Measurements from ENCODE around the gene KLHL8. TPM values are rescaled to one million over a fixed set of nuclear protein-coding genes. Genes with fewer than 3 reads are reported as not detected.

KLHL8 gene
- total and polyA plus RNA-seq, 4 donors, result 2.9 to 14.4 (median 5.1) TPM

GRCh38 chr4:87174672-87175071, 45.7 kb downstream of the KLHL8 start (continued):
- TF ChIP-seq, protein P1, sequence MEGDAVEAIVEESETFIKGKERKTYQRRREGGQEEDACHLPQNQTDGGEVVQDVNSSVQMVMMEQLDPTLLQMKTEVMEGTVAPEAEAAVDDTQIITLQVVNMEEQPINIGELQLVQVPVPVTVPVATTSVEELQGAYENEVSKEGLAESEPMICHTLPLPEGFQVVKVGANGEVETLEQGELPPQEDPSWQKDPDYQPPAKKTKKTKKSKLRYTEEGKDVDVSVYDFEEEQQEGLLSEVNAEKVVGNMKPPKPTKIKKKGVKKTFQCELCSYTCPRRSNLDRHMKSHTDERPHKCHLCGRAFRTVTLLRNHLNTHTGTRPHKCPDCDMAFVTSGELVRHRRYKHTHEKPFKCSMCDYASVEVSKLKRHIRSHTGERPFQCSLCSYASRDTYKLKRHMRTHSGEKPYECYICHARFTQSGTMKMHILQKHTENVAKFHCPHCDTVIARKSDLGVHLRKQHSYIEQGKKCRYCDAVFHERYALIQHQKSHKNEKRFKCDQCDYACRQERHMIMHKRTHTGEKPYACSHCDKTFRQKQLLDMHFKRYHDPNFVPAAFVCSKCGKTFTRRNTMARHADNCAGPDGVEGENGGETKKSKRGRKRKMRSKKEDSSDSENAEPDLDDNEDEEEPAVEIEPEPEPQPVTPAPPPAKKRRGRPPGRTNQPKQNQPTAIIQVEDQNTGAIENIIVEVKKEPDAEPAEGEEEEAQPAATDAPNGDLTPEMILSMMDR (IDR thresholded peaks at IDR 0.05; ENCODE audit: low read depth, low read length, missing input control), result no peak

DNA sequence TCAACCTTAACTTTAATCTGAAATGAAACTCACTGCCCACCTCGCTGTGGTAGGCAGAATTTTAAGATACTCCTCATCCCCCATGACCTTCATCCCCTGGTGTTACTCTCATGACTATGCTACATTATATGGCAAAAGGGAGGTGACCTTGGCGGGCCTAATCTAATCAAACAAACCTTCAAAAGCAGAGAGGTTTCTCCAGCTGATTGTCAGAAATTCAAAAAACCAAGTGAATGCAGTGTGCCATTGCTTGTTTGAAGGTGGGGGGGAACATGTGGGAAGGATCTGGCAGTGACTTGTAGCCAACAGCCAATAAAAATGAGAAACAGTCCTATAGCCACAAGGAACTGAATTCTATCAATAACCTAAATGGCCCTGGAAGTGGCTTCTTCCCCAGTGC, 48.5 kb downstream of the KLHL8 start:
- no peaks in the 10 kb centered on the region for H3K9me3 ChIP-seq (ENCODE audit: control insufficient read depth in 4 of 4, low read length in 3 of 4)
- no peak overlapping the region for H3K9ac ChIP-seq (ENCODE audit: low read depth in 1 of 2, low read length in 2 of 2)
- 97% methylated on average over 2 of the region's 2 CpGs for WGBS
- no peak for DNase-seq (ENCODE audit: low spot score)
- TF ChIP-seq EGR1 (IDR thresholded peaks at IDR 0.05; ENCODE audit: low read depth in 2 of 2) (no peak), REST (IDR thresholded peaks at IDR 0.05) (no peak), YY1 (IDR thresholded peaks at IDR 0.05) (no peak), SP1 (IDR thresholded peaks at IDR 0.05) (no peak), MAX (IDR thresholded peaks at IDR 0.05) (no peak), TAF1 (conservative IDR thresholded peaks at IDR 0.05) (no peak), GABPA (IDR thresholded peaks at IDR 0.05 in 1 of 2, conservative IDR thresholded peaks at IDR 0.05 in 1 of 2) (no peak), FOXA1 (IDR thresholded peaks at IDR 0.05) (no peak), ZBTB33 (IDR thresholded peaks at IDR 0.05) (no peak), RXRA (IDR thresholded peaks at IDR 0.05) (no peak), HNF4G (IDR thresholded peaks at IDR 0.05) (no peak), HNF4A (conservative IDR thresholded peaks at IDR 0.05) (no peak), JUND (IDR thresholded peaks at IDR 0.05) (no peak)
- TF ChIP-seq, protein P1 (IDR thresholded peaks at IDR 0.05; ENCODE audit: low read depth, low read length, missing input control), result no peak
- no peaks in the 10 kb centered on the region for H3K4me1 ChIP-seq (ENCODE audit: control insufficient read depth in 4 of 4, insufficient read depth in 4 of 4, low read length in 3 of 4)
- H3K27ac ChIP-seq (ENCODE audit: low read depth in 1 of 2, low read length in 2 of 2), result no peak overlapping the region
- H3K36me3 ChIP-seq (ENCODE audit: control insufficient read depth in 4 of 4, insufficient read depth in 3 of 4, low read depth in 1 of 4, low read length in 3 of 4), result peaks cover 2 to 6% (median 3%) of the 10 kb centered on the region in 4 donors
- no peaks in the 10 kb centered on the region for H3K27me3 ChIP-seq (ENCODE audit: control insufficient read depth in 4 of 4, insufficient read depth in 4 of 4, low read length in 3 of 4)
- no peak overlapping the region for H3K4me3 ChIP-seq (ENCODE audit: low read depth in 1 of 3, low read length in 3 of 3)
